HEK293T (cell line): ENCODE results near the gene RNF187.
"Not testable (repeated sequence)": the region's sequence is repeated elsewhere in the genome, so short reads cannot be mapped to it uniquely, and the experiment has no call there.

ENCODE experiments used
- CTCF ChIA-PET: fragments of 350-600 bp; formaldehyde crosslinking; extraction: SDS; loops from one replicate; lab custom pipeline; 2021; ENCODE audit warnings: antibody characterized with exemption, inconsistent platforms; lab: Yijun Ruan, JAX
- POLR2A ChIA-PET: fragments of 350-600 bp; formaldehyde crosslinking; extraction: SDS; loops from one replicate; lab custom pipeline; 2020; ENCODE audit warnings: antibody characterized with exemption, inconsistent platforms; lab: Yijun Ruan, JAX
- DNase-seq: peaks from one replicate; pipeline ENCODE4 v3.0.0; 2012; ENCODE audit warnings: mixed read lengths; ENCODE audit errors: extremely low spot score
- ARNT ChIP-seq: fragments of 450-650 bp; IDR thresholded peaks from 2 replicates; pipeline ENCODE4 v1.6.1; 2017; ENCODE audit warnings: mild to moderate bottlenecking
- BHLHE40 ChIP-seq: fragments of 450-650 bp; IDR thresholded peaks from 2 replicates; pipeline ENCODE4 v1.6.1; 2016; ENCODE audit warnings: mild to moderate bottlenecking, moderate library complexity, borderline replicate concordance
- CTBP1 ChIP-seq: fragments of 450-650 bp; IDR thresholded peaks from 2 replicates; pipeline ENCODE4 v1.6.1; 2016; ENCODE audit warnings: borderline replicate concordance
- ELF4 ChIP-seq: fragments of 450-650 bp; IDR thresholded peaks from 2 replicates; pipeline ENCODE4 v1.6.1; 2017; ENCODE audit warnings: antibody characterized with exemption
- FOXA1 ChIP-seq: fragments of 450-650 bp; IDR thresholded peaks from 2 replicates; pipeline ENCODE4 v1.6.1; 2016; ENCODE audit warnings: mild to moderate bottlenecking
- FOXK2 ChIP-seq: fragments of 450-650 bp; IDR thresholded peaks from 2 replicates; pipeline ENCODE4 v1.6.1; 2016; ENCODE audit warnings: mild to moderate bottlenecking
- FOXM1 ChIP-seq: fragments of 450-650 bp; IDR thresholded peaks from 2 replicates; pipeline ENCODE4 v1.6.1; 2017; ENCODE audit warnings: mild to moderate bottlenecking, borderline replicate concordance
- HDGF ChIP-seq: fragments of 450-650 bp; IDR thresholded peaks from 2 replicates; pipeline ENCODE4 v1.6.1; 2017; ENCODE audit warnings: antibody characterized with exemption, borderline replicate concordance
- L3MBTL2 ChIP-seq: fragments of 450-650 bp; conservative IDR thresholded peaks from 2 replicates; pipeline ENCODE4 v1.6.1; 2016; ENCODE audit warnings: mild to moderate bottlenecking
- LEF1 ChIP-seq: fragments of 450-650 bp; IDR thresholded peaks from 2 replicates; pipeline ENCODE4 v1.6.1; 2017; ENCODE audit warnings: mild to moderate bottlenecking, borderline replicate concordance
- NFRKB ChIP-seq: fragments of 450-650 bp; IDR thresholded peaks from 2 replicates; pipeline ENCODE4 v1.6.1; 2016; ENCODE audit warnings: mild to moderate bottlenecking, moderate library complexity
- SP1 ChIP-seq: fragments of 450-650 bp; IDR thresholded peaks from 2 replicates; pipeline ENCODE4 v1.6.1; 2017
- SUZ12 ChIP-seq: fragments of 450-650 bp; IDR thresholded peaks from 2 replicates; pipeline ENCODE4 v1.6.1; 2016; ENCODE audit warnings: mild to moderate bottlenecking
- TARDBP ChIP-seq: fragments of 450-650 bp; IDR thresholded peaks from 2 replicates; pipeline ENCODE4 v1.6.1; 2016
- ZNF384 ChIP-seq: fragments of 450-650 bp; IDR thresholded peaks from 2 replicates; pipeline ENCODE4 v1.6.1; 2016
- TF ChIP-seq, protein P1 (sequence below): fragments of 450-650 bp; IDR thresholded peaks from 2 replicates; pipeline ENCODE4 v1.6.1; 2016

The RNF187 gene

DNA sequence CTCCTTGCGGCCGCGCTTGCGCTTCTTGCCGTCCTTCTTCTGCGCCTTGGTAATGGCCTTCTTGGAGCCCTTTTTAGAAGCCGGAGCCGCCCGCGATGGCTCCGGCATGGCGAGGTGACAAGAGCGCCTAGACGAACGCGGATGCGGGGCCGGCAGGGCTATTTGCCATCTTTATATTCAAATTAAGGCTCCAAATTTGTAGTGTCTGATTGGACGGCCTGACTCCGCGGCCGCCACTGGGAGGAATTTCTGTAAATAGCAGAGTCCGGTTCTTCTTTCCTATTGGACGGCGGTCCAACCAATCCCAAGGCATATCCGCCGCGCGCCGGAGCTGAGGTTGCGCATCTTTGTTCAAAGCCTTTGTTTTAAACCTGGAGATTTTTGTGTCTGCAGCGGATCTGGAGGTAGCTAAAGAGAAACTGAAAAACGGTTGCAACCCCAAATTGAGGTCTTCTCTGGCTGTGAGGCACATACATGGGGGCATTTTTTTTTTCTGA is 22.6 kb upstream of the RNF187 start:
- TF ChIP-seq BHLHE40 (no peak), CTBP1 (no peak), ELF4 (no peak), SP1 (no peak), ZNF384 (no peak), SUZ12 (no peak), NFRKB (no peak), TARDBP (no peak)
- ChIA-PET POLR2A (interaction anchor here (1.1 kb wide), 1 partner anchor 58 kb away, joined by 3 read pairs; the partner anchor contains the start of gene TRIM11), CTCF (no interaction called here)
- no peak for DNase-seq

DNA sequence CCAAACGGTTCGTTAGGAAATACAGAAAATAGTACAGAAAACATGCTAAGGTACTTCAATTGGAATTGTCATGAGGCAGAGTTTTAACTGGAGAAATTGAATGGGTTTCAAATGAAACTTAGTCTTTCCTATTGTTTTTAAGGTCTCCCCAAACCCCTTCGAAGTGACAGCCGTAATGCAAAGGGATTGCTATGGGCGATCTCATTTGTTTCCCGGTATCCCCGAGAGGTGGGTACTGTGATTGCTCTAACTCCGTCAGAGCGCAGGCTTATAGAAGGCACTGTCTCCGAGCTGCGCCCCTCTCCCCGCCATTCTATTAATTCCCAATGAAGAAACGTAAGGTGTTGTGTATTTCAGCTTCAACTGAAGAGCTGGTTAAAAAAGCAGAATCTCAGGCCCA is 22.0 kb upstream of the RNF187 start:
- ChIA-PET CTCF (interaction anchor here (1.0 kb wide), 1 partner anchor 10 kb away, joined by 3 read pairs; no protein-coding TSS in a partner anchor), POLR2A (interaction anchor here (1.5 kb wide), 1 partner anchor 21 kb away, joined by 5 read pairs; the partner anchor contains the start of gene RNF187)
- no peak for DNase-seq
- TF ChIP-seq SP1 (no peak), TARDBP (no peak)

DNA sequence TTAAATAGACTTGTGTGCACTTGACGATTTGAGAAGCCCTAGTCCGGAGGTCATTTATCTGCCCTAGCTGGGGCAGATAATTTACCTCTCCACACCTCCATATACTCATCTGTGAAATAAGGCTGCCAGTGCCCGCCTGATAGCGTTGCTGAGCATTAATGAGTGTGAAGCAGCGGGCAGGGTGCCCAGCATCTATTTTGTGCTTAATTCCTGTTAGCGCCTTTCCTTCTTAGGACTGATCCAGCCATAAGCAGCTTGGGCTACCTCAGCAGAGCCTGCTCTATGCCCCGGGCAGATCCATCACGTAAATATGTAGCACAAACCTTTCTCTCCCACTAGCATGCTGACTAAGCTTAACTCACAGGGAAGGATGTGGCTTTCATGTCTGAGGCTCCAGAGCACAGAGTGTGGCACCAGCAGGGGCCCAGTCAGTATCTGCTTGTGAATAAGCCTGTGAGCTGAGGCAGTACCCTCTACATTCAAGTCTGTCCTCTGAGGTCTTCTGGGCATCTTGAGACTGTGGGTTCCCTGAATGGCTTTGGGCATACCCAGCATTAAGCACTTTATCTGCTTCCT is 21.5 kb upstream of the RNF187 start:
- CTCF ChIA-PET = interaction anchor here (1.0 kb wide), 1 partner anchor 10 kb away, joined by 3 read pairs; no protein-coding TSS in a partner anchor
- TF ChIP-seq FOXK2 (no peak), SUZ12 (no peak), BHLHE40 (no peak), FOXA1 (no peak)
- TF ChIP-seq, protein P1, sequence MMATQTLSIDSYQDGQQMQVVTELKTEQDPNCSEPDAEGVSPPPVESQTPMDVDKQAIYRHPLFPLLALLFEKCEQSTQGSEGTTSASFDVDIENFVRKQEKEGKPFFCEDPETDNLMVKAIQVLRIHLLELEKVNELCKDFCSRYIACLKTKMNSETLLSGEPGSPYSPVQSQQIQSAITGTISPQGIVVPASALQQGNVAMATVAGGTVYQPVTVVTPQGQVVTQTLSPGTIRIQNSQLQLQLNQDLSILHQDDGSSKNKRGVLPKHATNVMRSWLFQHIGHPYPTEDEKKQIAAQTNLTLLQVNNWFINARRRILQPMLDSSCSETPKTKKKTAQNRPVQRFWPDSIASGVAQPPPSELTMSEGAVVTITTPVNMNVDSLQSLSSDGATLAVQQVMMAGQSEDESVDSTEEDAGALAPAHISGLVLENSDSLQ = no peak
- POLR2A ChIA-PET = interaction anchor here (1.5 kb wide), 1 partner anchor 21 kb away, joined by 5 read pairs; the partner anchor contains the start of gene RNF187
- DNase-seq = no peak

DNA sequence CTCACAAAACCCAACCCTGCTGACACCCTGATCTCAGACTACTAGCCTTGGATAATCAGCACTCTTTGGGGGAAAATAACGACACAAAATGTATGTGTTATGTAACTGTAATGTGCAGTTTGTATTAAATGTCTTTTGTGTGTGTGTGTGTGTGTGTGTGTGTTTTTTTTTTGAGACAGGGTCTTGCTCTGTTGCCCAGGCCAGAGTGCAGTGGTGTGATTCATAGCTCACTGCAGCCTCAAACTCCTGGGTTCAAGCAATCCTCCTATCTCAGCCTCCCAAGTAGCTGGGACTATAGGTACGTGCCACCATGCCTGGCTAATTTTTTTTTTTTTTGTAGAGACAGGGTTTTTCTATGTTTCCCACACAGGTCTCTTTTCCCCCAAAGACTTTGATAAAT is 19.0 kb upstream of the RNF187 start:
- DNase-seq, CTCF ChIA-PET: not testable (repeated sequence)
- POLR2A ChIA-PET = interaction anchor here (1.2 to 1.4 kb wide), 2 partner anchors 11 to 18 kb away, joined by 3 read pairs; partner anchors contain the start of gene RNF187

DNA sequence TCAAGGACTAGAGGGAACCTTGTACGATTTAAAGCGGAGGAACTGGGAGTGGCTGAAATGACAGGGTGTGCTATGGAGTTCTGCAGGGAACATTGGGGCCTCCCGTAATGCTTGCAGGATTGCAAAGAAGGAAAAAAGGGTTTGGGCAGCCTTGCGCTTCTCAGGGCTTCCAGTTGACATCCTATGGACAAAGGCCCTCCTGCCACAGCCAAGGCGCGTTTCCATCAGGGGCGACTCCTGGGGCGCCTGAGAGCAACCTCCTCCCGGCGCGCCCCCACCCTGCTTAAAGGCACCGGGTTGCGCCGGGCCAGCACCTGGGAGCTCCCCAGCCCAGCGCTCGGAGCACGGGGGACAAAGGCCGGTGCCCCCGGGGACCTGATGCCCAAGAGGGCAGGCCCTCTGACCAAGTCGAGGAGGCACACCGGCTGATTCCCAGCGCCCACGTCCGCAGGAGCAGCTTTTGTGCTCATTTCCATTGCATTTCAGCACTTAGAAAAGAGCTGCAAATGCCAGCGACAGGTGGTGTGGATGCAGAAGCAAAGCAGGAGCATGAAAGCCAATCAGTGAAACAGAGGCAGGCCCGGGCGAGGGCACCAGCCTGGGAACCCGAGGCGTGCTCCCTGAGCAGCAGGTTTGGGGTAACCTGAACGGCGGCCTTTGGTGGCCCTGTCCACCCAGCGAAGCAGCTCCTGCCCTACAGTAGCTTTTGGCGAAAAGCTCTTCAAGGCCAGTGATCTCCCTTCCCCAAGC is 17.6 kb upstream of the RNF187 start:
- no peak for DNase-seq
- TF ChIP-seq FOXK2 (no peak), HDGF (no peak), BHLHE40 (no peak), SUZ12 (no peak), SP1 (no peak), CTBP1 (no peak), FOXA1 (no peak), NFRKB (no peak), L3MBTL2 (no peak), ELF4 (no peak), LEF1 (no peak), FOXM1 (no peak), ARNT (no peak), TARDBP (no peak)
- TF ChIP-seq, protein P1 = no peak
- POLR2A ChIA-PET = interaction anchor here (0.7 kb wide), 1 partner anchor 1039 kb away, joined by 3 read pairs; the partner anchor contains the start of gene NUP133
- CTCF ChIA-PET = no interaction called here

DNA sequence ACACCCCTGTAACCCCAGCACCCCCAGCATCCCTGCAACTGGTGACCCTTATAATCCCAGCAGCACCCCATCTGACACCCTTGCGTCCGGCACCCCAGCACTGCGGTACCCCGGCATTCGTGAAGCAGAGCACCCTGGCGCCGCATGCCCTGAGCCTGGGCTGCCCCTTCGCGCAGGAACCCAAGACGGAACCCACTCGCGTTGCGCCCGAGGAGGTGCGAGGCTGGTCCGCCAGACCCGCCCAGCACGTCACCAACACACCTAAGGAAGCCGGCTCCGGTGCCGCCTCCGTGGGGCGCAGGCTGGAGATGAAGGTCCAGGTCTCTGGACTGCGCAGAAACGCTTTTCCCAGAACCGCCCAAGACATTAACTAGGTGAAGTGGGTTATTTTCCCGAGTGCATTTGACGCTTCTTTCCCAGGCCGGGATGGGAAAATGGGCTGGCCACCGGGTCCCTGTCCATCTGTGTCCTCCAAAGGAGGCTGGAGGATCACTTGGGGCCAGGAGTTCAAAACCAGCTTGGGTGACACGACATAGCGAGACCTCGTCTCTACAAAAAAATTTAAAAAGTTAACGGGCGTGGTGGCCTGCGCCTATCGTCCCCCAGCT is 15.9 kb upstream of the RNF187 start:
- CTCF ChIA-PET = interaction anchor here (0.9 to 1.2 kb wide), 2 partner anchors 15 to 19 kb away, joined by 3 read pairs; no protein-coding TSS in a partner anchor
- TF ChIP-seq SUZ12 (no peak), CTBP1 (no peak), SP1 (no peak), LEF1 (no peak), FOXK2 (no peak), L3MBTL2 (no peak), ARNT (no peak), HDGF (no peak)
- TF ChIP-seq, protein P1 = no peak
- POLR2A ChIA-PET = interaction anchor here (1.0 kb wide), 1 partner anchor 14 kb away, joined by 4 read pairs; a partner anchor contains a TSS
- DNase-seq = no peak
